Ishikawa (cell line): ENCODE data around the gene OPCML.

Source experiments
- CREB1 ChIP-seq: IDR thresholded peaks from 2 replicates; pipeline ENCODE4 v1.6.1; 2012; ENCODE audit warnings: low read depth
- EP300 ChIP-seq: IDR thresholded peaks from 2 replicates; pipeline ENCODE4 v1.6.1; 2012; ENCODE audit warnings: borderline replicate concordance
- FOXM1 ChIP-seq: IDR thresholded peaks from 2 replicates; pipeline ENCODE4 v1.6.1; 2012; ENCODE audit warnings: low read depth, borderline replicate concordance
- MAX ChIP-seq: IDR thresholded peaks from 2 replicates; pipeline ENCODE4 v1.6.1; 2012
- NFIC ChIP-seq: IDR thresholded peaks from 2 replicates; pipeline ENCODE4 v1.6.1; 2012
- RAD21 ChIP-seq: IDR thresholded peaks from 2 replicates; pipeline ENCODE4 v1.6.1; 2012; ENCODE audit warnings: low read depth
- TAF1 ChIP-seq: IDR thresholded peaks from 2 replicates; pipeline ENCODE4 v1.6.1; 2012; ENCODE audit warnings: low read depth, mild to moderate bottlenecking
- TCF12 ChIP-seq: IDR thresholded peaks from 2 replicates; pipeline ENCODE4 v1.6.1; 2012; ENCODE audit warnings: low read depth
- TEAD4 ChIP-seq: IDR thresholded peaks from 2 replicates; pipeline ENCODE4 v1.6.1; 2012
- YY1 ChIP-seq: IDR thresholded peaks from 2 replicates; pipeline ENCODE4 v1.6.1; 2012; ENCODE audit warnings: low read depth
- ZBTB7A ChIP-seq: IDR thresholded peaks from 2 replicates; pipeline ENCODE4 v1.6.1; 2012; ENCODE audit warnings: low read depth

- TF ChIP-seq FOXM1 (no peak), TEAD4 (no peak), EP300 (no peak), RAD21 (no peak), YY1 (no peak), NFIC (no peak), TAF1 (no peak), CREB1 (no peak), ZBTB7A (no peak), MAX (no peak), TCF12 (no peak)
Observed at GRCh38 chr11:132576706-132577105, 955.6 kb downstream of the OPCML start.
